GM21528 (cell line): ENCODE measurements around the gene KRTAP4-8.
"Not testable (repeated sequence)": the region's sequence is repeated elsewhere in the genome, so short reads cannot be mapped to it uniquely, and the experiment has no call there.

Experiments used
- ATAC-seq: cut with Tn5 transposase; IDR thresholded peaks from one replicate; pipeline ENCODE4 v1.9.1; 2021; ENCODE audit warnings: mild to moderate bottlenecking, moderate library complexity; ENCODE audit not compliant: unreplicated experiment, low FRiP score

Gene KRTAP4-8

DNA sequence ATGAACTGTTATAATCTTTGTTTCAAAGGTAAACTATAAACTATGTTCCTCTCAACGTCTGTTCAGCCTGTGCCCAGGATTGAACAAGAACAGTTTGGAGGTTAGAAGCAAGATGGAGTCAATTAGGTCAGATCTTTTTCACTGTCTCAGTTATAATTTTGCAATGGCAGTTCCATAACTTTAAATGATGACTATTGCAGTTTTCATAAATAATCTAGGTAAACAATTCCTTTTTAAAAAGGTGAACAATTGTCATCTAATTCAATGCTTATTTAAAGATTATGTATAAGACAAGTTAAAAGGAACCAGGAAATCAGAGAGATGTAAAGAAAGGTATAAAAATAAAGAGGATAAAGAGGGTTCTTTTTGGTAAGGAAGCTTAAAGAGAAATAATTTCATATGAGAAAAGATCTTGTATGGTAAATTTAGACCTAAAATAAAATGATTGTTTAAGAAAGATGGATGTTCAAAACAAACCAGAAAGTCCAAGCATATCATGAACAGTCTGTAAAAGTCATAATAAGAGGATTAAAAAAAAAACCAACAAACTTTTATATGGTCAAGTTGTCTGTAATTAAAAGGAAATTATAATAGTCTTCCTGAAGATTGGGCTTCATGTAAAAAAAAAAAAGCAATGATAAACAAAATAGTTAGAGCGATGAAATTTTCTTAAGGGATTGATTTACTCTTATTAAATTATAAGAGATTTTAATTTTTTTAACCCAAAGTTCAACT lies 13.4 kb upstream of the KRTAP4-8 start:
- ATAC-seq, result no peak

DNA sequence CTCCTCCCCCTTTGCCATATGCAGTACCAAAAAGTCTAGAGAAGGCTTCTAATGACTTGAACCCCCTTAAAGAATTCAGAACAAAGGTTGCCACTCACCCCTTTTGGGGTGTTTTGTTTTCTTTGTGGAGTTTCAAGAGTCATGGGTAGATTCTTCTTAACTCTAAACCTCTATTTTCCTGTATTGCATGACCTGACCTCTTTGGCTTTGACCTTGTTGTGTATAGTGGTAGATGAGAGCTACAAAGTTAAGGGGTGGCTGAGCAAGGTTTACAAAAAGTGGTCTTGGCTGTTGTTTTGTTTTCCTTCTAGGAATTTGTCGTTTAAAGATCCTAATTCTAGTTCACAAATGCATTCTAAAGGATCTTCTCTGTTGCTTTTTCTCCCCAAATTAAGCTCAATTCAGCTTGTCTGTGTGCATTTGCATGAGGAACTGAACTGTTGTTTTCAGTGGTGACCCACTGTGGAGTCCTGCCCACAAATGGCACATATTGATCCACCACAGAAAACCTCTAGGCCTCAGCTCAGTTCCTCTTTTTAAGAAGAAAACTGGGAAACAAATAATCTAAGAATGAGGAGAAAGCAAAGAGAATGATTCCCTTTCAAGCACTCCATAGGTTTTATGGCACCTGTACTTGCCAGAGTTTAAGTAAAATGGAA lies 10.9 kb upstream of the KRTAP4-8 start:
- ATAC-seq, result not testable (repeated sequence)

DNA sequence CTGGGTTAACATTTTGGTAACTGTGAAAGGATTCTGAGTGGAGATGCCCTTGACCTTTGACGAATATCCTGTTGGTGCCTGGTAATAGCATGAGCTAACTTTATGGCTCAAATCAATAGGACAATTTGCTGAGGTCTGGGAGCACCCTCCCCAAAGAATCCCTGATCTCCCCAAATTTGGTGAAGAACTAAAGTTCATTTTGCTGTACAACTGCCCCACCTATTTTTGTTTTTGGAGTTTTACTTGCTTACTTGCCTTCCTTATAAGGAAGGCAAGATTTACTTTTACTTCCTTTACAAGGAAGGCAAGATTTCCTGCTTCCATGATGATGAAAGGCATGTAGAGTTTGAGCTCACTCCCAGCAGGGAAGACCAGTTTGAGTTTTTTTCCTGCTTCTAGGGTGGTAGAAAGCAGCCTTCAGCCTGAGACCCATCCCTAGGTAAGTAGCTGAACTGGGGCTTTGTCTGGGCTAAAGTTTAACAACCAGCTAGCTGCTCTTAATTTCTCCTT lies 10.1 kb upstream of the KRTAP4-8 start:
- ATAC-seq, result no peak

DNA sequence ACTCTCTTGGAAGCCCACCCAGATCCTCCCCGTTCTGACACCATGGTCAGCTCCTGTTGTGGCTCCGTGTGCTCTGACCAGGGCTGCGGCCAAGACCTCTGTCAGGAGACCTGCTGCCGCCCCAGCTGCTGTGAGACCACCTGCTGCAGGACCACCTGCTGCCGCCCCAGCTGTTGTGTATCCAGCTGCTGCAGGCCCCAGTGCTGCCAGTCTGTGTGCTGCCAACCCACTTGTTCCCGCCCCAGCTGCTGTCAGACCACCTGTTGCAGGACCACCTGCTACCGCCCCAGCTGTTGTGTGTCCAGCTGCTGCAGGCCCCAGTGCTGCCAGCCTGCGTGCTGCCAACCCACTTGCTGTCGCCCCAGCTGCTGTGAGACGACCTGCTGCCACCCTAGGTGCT lies 7.4 kb upstream of the KRTAP4-8 start, which contains the start of gene KRTAP4-9:
KRTAP4-9 (plus strand) TSS at position 43 of the 400 bp plus-strand sequence; CDS start at position 43, 0 bp downstream.
- not testable (repeated sequence) for ATAC-seq

DNA sequence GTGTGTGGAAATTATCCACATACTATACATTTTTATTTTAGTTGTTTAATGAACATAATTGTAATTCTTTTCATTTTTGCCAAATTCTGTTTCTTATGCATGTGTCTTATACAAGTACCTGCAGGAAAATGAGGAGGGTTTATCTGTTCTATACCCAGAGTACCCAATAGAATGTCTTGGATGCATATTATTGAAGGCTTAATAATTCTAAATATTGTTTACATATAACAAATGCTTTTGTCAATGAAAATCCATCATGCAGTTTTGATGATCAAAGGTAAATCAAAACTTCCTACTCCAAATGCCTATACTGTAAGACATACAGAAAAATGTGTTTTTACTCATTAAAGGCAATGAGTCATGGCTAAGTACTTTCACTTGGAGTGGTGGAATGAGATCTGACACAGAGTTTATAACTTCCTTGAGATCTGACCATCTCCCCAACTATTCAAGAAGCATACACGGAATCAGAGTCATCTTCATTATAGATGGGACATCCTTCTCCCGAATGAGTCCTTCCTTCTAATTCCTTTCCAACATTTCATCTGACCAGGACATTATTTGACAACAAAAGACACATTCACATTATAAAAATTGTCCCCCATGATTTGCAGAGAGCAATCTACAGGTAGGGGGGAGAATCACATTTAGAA lies 6.6 kb upstream of the KRTAP4-8 start:
- ATAC-seq, result not testable (repeated sequence)

DNA sequence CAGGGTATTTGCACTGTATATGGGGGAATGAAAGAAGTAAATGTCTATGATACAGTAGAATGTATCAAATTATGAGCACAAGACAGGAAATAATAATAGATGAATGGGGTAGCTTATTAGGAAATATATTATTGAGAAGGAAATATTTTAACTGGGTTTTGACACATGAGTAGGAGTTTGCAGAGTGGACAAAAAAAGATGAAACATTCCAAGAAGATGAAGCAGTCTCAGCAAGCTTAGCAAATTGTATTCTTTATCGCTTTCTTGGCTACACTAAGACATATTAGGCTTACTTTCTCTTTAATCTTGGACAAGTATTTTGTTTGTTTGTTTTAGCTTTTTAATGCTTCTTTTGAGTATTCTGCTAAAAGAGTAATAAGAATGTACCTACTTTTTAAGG lies 6.0 kb upstream of the KRTAP4-8 start:
- ATAC-seq, result no peak

DNA sequence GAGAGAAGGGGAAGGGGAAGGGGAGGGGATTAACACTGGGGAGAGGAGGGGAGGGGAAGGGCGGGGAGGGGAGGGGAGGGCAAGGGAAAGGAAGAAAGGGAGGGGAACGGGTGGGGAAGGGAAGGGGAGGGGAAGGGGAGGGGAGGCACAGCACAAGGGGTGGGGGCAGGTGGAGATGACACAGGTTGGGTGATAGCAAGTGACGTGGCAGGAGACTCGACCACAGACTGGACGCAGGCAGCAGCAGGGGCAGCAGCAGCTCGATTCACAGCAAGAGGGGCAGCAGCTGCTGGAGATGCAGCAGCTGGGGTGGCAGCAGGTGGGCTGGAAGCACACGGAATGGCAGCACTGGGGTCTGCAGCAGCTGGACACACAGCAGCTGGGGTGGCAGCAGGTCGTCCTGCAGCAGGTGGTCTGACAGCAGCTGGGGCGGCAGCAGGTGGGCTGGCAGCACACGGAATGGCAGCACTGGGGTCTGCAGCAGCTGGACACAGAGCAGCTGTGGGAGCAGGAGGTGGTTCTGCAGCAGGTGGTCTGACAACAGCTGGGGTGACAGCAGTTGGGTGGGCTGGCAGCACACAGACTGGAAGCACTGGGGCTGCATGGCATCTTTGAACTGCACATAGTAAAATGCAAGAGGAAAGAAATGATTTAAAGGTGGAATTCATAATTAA lies 3.8 kb upstream of the KRTAP4-8 start, which contains the start of gene KRTAP4-16:
KRTAP4-16 (minus strand) TSS at position 624 of the 674 bp plus-strand sequence; CDS start at position 624, 0 bp downstream.
- no peak for ATAC-seq

DNA sequence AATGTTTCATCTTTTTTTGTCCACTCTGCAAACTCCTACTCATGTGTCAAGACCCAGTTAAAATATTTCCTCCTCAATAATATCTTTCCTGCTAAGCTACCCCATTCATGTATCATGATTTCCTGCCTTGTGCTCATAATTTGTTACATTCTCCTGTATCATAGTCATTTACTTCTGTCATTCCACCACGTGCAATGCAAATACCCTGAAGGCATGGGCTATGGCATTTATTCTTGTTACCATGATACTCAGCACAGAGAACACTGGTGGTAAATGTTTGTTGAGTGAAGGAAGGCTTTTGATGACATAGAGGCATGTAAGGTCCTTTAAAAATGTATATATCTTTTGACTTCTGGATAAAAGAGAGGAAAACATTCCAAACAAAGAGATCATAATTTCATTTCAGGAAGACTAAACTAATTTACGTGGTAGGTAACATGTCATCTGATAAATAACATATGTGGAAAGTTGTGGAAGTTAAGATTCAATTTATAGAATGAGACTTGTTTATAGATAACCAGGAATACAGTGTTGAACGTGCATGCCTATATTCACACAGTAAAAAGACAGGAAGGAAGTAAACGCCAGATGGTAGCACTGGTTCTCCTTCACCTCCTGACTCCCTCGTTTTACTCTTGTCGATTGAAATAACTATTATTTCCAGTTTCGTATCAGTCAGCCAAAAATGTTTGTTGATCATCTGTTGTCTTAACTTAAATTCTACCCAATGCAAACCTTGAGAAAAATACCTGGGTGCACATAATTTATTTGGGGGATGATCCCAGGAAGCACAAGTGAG lies 1.9 kb upstream of the KRTAP4-8 start:
- ATAC-seq, result not testable (repeated sequence)

DNA sequence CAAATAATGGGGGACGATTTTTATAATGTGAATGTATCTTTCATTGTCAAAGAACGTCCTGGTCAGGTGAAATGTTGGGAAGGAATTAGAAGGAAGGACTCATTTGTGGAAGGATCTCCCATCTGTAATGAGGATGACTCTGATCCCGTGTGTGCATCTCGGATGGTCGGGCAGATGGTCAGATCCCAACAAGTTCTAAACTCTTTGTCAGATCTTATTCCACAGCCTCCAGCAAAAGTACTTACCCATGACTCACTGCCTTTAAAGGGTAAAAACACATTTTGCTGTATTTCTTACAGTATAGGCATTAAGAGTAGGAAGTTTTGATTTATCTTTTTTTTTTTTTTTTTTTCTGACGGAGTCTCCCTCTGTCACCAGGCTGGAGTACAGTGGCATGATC lies 539 bp upstream of the KRTAP4-8 start:
- ATAC-seq, result no peak

DNA sequence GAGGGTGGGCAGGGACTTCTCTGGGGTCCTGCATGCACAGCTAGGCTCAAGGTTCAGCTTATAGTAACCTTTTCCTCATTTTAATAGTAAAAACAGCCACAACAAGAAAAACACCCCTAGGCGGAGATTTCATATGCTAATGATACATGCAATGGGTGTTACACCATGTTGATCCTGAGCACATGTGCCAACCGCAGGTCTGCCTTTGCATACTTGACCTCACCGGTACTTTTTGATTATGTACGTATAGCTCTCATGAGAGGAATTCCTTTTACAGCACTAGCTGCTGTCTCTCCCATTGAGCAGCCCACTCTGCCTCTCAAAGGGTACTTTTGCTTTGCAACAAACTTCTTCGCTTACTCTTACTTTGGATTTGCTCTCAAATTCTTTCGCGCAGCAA lies 1.9 kb downstream of the KRTAP4-8 start:
- ATAC-seq, result no peak

DNA sequence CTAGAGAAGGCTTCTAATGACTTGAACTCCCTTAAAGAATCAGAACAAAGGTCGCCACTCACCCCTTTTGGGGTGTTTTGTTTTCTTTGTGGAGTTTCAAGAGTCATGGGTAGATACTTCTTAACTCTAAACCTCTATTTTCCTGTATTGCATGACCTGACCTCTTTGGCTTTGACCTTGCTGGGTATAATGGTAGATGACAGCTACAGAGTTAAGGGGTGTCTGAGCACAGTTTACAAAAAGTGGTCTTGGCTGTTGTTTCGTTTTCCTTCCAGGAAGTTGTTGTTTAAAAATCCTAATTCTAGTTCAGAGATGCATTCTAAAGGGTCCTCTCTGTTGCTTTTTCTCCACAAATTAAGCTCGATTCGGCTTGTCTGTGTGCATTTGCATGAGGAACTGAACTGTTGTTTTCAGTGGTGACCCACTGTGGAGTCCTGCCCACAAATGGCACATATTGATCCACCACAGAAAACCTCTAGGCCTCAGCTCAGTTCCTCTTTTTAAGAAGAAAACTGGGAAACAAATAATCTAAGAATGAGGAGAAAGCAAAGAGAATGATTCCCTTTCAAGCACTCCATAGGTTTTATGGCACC lies 9.1 kb downstream of the KRTAP4-8 start:
- not testable (repeated sequence) for ATAC-seq

DNA sequence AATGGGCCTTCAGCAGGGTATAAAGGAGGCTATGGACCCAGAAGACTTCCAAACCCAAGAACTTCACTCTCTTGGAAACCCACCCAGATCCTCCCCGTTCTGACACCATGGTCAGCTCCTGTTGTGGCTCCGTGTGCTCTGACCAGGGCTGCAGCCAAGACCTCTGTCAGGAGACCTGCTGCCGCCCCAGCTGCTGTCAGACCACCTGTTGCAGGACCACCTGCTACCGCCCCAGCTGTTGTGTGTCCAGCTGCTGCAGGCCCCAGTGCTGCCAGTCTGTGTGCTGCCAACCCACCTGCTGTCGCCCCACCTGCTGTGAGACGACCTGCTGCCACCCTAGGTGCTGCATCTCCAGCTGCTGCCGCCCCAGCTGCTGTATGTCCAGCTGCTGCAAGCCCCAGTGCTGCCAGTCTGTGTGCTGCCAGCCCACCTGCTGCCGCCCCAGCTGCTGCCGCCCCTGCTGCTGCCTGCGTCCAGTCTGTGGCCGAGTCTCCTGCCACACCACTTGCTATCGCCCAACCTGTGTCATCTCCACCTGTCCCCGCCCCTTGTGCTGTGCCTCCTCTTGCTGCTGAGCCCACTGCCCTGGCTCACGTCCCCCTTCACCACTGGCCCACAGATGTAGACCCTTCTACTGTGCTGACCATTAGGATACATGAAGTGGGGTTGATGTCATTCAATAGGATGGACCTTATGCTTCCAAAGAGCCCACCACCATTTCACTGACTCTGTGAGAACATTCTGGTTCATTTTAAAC lies 13.7 kb downstream of the KRTAP4-8 start, which contains the start of gene KRTAP4-7:
KRTAP4-7 (plus strand) TSS at position 51 of the 757 bp plus-strand sequence; CDS start at position 108, 57 bp downstream.
- ATAC-seq, result not testable (repeated sequence)

DNA sequence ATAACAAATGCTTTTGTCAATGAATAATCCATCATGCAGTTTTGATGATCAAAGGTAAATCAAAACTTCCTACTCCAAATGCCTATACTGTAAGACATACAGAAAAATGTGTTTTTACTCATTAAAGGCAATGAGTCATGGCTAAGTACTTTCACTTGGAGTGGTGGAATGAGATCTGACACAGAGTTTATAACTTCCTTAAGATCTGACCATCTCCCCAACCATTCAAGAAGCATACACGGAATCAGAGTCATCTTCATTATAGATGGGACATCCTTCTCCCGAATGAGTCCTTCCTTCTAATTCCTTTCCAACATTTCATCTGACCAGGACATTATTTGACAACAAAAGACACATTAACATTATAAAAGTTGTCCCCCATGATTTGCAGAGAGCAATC lies 14.5 kb downstream of the KRTAP4-8 start:
- ATAC-seq, result not testable (repeated sequence)

DNA sequence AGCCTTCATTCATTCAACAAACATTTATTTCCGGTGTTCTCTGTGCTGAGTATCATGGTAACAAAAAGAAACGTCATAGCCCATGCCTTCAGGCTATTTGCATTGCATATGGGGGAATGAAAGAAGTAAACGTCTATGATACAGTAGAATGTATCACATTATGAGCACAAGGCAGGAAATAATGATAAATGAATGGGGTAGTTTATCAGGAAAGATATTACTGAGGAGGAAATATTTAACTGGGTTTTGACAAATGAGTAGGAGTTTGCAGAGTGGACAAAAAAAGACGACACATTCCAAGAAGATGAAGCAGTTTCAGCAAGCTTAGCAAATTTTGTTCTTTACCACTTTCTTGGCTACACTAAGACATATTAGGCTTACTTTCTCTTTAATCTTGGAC lies 15.3 kb downstream of the KRTAP4-8 start:
- no peak for ATAC-seq

DNA sequence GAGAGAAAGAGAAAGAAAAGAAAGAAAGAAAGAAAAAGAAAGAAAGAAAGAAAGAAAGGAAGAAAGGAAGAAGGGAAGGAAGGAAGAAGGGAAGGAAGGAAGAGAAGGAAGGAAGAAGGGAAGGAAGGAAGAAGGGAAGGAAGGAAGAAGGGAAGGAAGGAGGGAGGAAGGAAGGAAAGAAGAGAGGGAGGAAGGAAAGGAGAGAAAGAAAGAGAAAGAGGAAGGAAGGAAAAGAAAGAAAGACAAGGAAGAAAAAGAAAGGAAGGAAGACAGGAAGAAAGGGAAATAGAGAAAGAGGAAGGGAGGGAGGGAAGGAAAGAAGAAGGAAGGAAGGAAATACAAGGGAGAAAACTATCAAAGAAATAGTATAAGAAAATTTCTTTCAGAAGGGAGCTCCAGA lies 21.2 kb downstream of the KRTAP4-8 start:
- no peak for ATAC-seq

DNA sequence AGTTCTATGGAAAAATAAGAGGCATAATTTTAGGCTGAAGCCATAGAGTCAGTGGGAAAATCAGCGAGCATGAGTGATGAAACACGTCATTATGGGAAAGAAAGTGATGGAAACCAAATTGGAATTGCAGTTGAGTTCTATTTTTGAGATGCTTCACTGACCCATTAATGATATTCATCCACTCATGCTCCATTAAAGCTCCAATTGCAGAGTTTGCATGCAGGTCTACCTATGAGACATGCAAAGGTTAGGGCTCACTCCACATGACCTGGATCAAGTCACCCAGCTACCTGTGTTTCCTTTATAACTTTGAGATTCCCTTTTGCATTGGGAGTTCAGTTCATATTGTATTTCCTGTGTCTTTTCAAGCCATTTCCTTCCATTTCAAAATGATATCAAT lies 24.3 kb downstream of the KRTAP4-8 start:
- ATAC-seq, result no peak

DNA sequence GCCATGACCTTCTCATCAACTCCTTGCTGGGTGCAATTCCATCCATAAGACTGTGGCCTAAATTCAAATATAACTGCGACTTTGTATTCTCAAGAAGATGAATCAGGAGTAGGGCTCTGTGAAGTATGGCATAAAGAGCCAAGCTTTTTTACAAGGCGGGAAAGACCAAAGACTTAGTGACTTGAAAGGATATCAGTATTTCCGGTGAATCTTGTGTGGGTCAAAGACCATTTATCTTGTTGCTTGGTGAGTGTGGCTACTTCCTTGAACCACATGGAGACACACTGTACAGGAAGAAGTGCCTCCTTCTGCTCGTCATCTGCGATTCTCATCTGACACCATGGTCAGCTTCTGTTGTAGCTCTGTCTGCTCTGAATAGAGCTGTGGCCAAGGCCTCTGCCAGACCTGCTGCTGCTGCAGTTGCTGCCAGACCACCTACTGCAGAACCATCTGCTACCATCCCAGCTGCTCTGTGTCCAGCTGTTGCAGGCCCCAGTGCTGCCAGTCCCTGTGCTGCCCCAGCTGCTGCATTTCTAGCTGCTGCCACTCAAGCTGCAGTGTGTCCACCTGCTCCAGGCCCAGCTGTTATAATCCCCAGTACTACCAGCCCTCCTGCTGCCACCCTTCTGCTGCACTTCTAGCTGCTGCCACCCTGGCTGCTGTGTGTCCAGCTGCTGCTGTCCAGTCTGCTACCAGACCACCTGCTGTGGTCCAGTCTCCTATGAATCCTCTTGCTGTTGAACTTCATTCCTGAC lies 26.2 kb downstream of the KRTAP4-8 start:
- ATAC-seq, result no peak

DNA sequence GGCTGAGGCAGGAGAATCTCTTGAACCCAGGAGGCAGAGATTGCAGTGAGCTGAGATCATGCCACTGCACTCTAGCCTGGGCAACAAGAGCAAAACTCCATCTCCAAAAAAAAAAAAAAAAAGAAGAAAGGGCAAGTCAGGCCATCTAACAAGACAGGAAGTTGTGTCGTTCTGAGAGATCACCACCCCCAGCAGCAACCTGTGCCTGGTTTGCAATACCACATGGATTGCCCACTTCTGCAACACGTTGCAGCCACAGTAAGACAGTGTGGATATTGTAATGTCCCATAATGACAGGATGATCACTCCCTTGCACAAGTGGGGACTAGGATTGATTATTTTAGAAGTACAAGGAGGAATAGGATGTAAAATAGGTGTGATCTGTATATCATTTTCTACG lies 28.9 kb downstream of the KRTAP4-8 start:
- no peak for ATAC-seq
